Gastrocnemius medialis (tissue), 4 donors: ENCODE results near the gene ROR2. TPM values are rescaled to one million over a fixed set of nuclear protein-coding genes. Genes with fewer than 3 reads are reported as not detected.
A peak's percentile ranks its signal among the peaks of the same experiment; 100 is the strongest.

Experiments
- ATAC-seq, 2 donors: fragments of 150-250 bp; one replicate each; pipeline ENCODE4 v1.9.1; 2016
- DNase-seq, 2 donors: peaks; one replicate each; pipeline ENCODE4 v3.0.0-alpha.2; 2019
- H3K27ac ChIP-seq, 4 donors: fragments of 200-600 bp; sonication (generic); 1 replicate in 1 of 4; 2 replicates in 3 of 4; pipeline ENCODE4 v1.5.1; 2016 to 2018; ENCODE audit warnings: mild to moderate bottlenecking in 2 of 4, moderate library complexity in 1 of 4
- H3K27me3 ChIP-seq, 3 donors: fragments of 200-600 bp; sonication (generic) in 2 of 3; 1 replicate in 1 of 3; 2 replicates in 2 of 3; pipeline versions ENCODE4 v1.5.1 to v1.6.0; 2016 to 2019; ENCODE audit warnings: mild to moderate bottlenecking in 1 of 3, moderate library complexity in 1 of 3
- H3K36me3 ChIP-seq, 2 donors: fragments of 200-600 bp; sonication (generic) in 1 of 2; one replicate each; pipeline ENCODE4 v1.5.1; 2017 to 2018
- H3K4me1 ChIP-seq, 2 donors: fragments of 200-600 bp; sonication (generic) in 1 of 2; one replicate each; pipeline ENCODE4 v1.5.1; 2016 to 2017; ENCODE audit warnings: mild to moderate bottlenecking in 2 of 2
- H3K4me3 ChIP-seq, 4 donors: fragments of 200-600 bp; sonication (generic) in 3 of 4; 1 replicate in 1 of 4; 2 replicates in 3 of 4; pipeline ENCODE4 v1.5.1; 2016 to 2019; ENCODE audit warnings: mild to moderate bottlenecking in 2 of 4
- H3K9me3 ChIP-seq, 3 donors: fragments of 200-600 bp; sonication (generic) in 2 of 3; 1 replicate in 1 of 3; 2 replicates in 2 of 3; pipeline ENCODE4 v1.5.1; 2016 to 2019
- POLR2A ChIP-seq, 2 donors: fragments of 450-650 bp; IDR thresholded peaks; one replicate each; pipeline ENCODE4 v1.6.1; 2017; ENCODE audit warnings: antibody characterized with exemption in 2 of 2, mild to moderate bottlenecking in 2 of 2, moderate library complexity in 2 of 2
- in situ Hi-C, 4 donors: fragments of 200-750 bp; cut with MboI; loops; one replicate each; pipeline versions ENCODE4 v1.15.0 to v1.8.0; 2017; ENCODE audit warnings: low sequenced_read_pairs in 4 of 4
- intact Hi-C: fragments of 100-400 bp; cut with DNase I; formaldehyde crosslinking; loops from one replicate; pipeline ENCODE4 v1.15.1; 2023; ENCODE audit warnings: low total_unique reads
- total RNA-seq, 4 donors: library from RNA; depleted of rRNA; stranded (reverse); fragments of >200 nt; gene quantifications; one replicate each; pipeline versions ENCODE4 v1.1.0 to v1.2.3, GENCODE V29; 2016
- TF ChIP-seq, protein P1 (sequence below), 5 experiments: fragments of 450-650 bp in 3 of 5; fragments of 200-600 bp in 2 of 5; sonication (generic) in 2 of 5; IDR thresholded peaks in 4 of 5; conservative IDR thresholded peaks in 1 of 5; 1 replicate in 4 of 5; 2 replicates in 1 of 5; pipeline ENCODE4 v1.5.1; 2016 to 2019; ENCODE audit warnings: antibody characterized with exemption in 5 of 5, mild to moderate bottlenecking in 3 of 5, moderate library complexity in 3 of 5

ROR2 gene
- total RNA-seq, 4 donors from 2014 or later: 0.15 to 1.2 (median 0.61) TPM

DNA sequence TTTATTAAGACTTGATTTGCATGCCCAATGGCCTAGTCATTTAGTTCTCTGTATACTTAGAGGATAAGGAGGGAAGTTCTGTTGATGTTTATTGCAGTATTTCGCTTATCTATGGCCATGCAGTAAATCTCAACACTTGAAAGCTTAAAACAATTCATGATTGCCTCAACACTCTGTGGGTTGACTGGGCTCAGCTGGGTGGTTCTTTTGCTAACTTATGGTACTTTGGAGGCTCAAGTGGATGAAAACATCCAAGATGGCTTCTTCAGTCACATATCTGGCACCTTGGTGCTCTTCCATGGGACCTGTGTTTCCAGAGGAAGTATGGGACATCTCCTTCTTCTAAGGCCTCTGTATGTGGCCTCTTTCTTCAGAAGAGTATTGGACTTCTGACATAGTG, 10.3 kb upstream of the ROR2 start:
- intact Hi-C loops (no loop called here), in situ Hi-C loops (no loop called here)
- Histone ChIP-seq H3K4me3 (no peak overlapping the region), H3K27me3 (no peaks in the 10 kb centered on the region), H3K4me1 (no peaks in the 10 kb centered on the region), H3K9me3 (no peaks in the 10 kb centered on the region), H3K27ac (no peak overlapping the region), H3K36me3 (no peaks in the 10 kb centered on the region)
- DNase-seq (no peak), ATAC-seq (no peak)
- TF ChIP-seq POLR2A (IDR thresholded peaks at IDR 0.05): no peak
- TF ChIP-seq, protein P1, sequence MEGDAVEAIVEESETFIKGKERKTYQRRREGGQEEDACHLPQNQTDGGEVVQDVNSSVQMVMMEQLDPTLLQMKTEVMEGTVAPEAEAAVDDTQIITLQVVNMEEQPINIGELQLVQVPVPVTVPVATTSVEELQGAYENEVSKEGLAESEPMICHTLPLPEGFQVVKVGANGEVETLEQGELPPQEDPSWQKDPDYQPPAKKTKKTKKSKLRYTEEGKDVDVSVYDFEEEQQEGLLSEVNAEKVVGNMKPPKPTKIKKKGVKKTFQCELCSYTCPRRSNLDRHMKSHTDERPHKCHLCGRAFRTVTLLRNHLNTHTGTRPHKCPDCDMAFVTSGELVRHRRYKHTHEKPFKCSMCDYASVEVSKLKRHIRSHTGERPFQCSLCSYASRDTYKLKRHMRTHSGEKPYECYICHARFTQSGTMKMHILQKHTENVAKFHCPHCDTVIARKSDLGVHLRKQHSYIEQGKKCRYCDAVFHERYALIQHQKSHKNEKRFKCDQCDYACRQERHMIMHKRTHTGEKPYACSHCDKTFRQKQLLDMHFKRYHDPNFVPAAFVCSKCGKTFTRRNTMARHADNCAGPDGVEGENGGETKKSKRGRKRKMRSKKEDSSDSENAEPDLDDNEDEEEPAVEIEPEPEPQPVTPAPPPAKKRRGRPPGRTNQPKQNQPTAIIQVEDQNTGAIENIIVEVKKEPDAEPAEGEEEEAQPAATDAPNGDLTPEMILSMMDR (IDR thresholded peaks at IDR 0.05 in 4 of 5, conservative IDR thresholded peaks at IDR 0.05 in 1 of 5): no peak

DNA sequence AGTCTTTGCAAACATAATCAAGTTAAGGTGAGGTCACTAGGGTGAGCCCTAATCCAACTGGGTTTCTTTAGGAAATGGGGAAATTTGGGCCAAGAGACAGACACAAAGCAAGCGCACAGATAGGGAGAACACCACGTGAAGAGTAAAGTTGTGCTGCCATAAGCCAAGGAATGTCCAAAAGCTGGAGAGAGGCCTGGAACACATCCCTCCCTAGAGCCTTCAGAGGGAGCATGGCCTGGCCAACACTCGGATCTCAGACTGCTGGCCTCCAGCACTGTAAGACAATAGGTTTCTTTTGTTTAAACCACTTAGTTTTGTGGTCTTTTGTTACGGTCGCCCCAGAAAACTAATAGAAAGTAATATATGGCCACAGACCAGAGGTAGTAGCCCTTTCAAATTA, 8.1 kb upstream of the ROR2 start:
- H3K4me3 ChIP-seq: no peak overlapping the region
- TF ChIP-seq POLR2A (IDR thresholded peaks at IDR 0.05): no peak
- TF ChIP-seq, protein P1 (IDR thresholded peaks at IDR 0.05 in 4 of 5, conservative IDR thresholded peaks at IDR 0.05 in 1 of 5): no peak
- H3K9me3 ChIP-seq: no peaks in the 10 kb centered on the region
- DNase-seq (peak in 1 of 2 donors; percentile 41), ATAC-seq (peak in 1 of 2 donors; percentile 49)
- H3K27ac ChIP-seq: no peak overlapping the region
- no peaks in the 10 kb centered on the region for H3K4me1 ChIP-seq
- intact Hi-C loops (no loop called here), in situ Hi-C loops (no loop called here)
- no peaks in the 10 kb centered on the region for H3K36me3 ChIP-seq
- no peaks in the 10 kb centered on the region for H3K27me3 ChIP-seq

DNA sequence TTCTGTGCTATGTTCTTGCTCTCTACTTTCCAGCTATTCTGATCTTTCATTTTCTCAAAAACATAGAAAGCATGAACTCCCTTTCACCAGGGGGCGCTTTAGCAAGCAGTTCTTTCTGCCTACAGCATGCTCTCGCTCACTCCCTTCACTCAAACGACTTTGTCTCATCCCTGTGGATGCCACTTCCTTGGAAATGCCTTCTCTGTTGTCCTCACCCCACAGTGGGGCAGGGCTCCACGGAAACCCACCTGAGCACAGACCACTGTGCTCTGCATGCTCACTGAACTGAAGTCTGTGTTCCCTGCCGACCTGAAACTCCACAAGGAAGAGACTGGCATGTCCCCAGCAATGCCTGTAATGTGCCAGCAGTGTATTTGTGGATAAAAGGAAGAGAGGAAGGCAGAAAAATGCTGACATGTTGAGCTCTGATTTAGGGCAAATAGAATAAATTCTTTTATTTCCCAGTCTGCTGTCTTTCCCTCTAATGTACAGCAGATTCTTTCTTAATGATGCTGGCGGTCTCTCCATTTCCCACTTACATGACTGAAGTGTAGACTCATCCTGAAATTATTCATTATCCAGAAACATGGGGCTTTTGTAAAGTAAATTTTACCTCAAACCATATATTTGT, 4.9 kb upstream of the ROR2 start:
- no peak for ATAC-seq
- intact Hi-C loops: loop anchor here (5.0 kb wide), 1 partner anchor 1043 kb away; no protein-coding TSS in a partner anchor
- DNase-seq: no peak

DNA sequence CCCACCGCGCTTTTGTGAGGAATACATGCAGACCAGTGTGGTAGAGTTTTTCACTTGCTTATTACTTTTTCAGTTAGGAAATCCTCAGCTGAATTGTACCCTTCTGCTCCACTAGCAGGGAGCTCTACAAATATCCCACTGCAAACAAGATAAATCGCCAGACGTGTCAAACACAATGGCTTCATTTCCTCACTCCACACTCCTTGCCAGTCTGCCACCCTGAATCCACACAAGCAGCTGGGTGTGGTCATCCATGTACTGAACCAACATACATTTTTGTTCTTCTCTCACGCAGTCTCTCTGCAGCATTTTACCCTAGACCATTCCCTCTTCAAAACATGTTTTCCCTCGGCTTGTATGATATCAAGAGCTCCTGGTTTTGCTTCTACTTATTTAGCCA, 3.7 kb upstream of the ROR2 start:
- no peak overlapping the region for H3K27ac ChIP-seq
- H3K9me3 ChIP-seq: no peaks in the 10 kb centered on the region
- TF ChIP-seq, protein P1 (IDR thresholded peaks at IDR 0.05 in 4 of 5, conservative IDR thresholded peaks at IDR 0.05 in 1 of 5): no peak
- no peak for TF ChIP-seq POLR2A (IDR thresholded peaks at IDR 0.05)
- no peak overlapping the region for H3K4me3 ChIP-seq
- intact Hi-C loops: loop anchor here (5.0 kb wide), 1 partner anchor 1041 kb away; no protein-coding TSS in a partner anchor
- in situ Hi-C loops: no loop called here
- H3K36me3 ChIP-seq: no peaks in the 10 kb centered on the region
- peaks cover 25 to 34% (median 31%) of the 10 kb centered on the region in 3 donors for H3K27me3 ChIP-seq
- ATAC-seq (no peak), DNase-seq (no peak)
- peaks cover 0 to 5% of the 10 kb centered on the region in 2 donors for H3K4me1 ChIP-seq

More for the DNA sequence above, 4.9 kb upstream of the ROR2 start:
- Histone ChIP-seq H3K27ac (no peak overlapping the region), H3K36me3 (no peaks in the 10 kb centered on the region), H3K9me3 (no peaks in the 10 kb centered on the region), H3K27me3 (peaks cover 15 to 22% (median 20%) of the 10 kb centered on the region in 3 donors), H3K4me3 (no peak overlapping the region), H3K4me1 (no peaks in the 10 kb centered on the region)
- TF ChIP-seq, protein P1 (IDR thresholded peaks at IDR 0.05 in 4 of 5, conservative IDR thresholded peaks at IDR 0.05 in 1 of 5): no peak
- no peak for TF ChIP-seq POLR2A (IDR thresholded peaks at IDR 0.05)
- in situ Hi-C loops: no loop called here
